ENCODE results near the gene AKAP5. TPM values are rescaled to one million over a fixed set of nuclear protein-coding genes. Genes with fewer than 3 reads are reported as not detected.
A peak's percentile ranks its signal among the peaks of the same experiment; 100 is the strongest.

The AKAP5 gene, protein sequence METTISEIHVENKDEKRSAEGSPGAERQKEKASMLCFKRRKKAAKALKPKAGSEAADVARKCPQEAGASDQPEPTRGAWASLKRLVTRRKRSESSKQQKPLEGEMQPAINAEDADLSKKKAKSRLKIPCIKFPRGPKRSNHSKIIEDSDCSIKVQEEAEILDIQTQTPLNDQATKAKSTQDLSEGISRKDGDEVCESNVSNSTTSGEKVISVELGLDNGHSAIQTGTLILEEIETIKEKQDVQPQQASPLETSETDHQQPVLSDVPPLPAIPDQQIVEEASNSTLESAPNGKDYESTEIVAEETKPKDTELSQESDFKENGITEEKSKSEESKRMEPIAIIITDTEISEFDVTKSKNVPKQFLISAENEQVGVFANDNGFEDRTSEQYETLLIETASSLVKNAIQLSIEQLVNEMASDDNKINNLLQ
- 1.9 TPM for polyA plus RNA-seq (2012; ENCODE audit: insufficient read depth, insufficient read length)

GRCh38 chr14:64465191-64465822, at the start of gene AKAP5:
Gene AKAP5, plus strand, starts transcription at chr14:64465499. Its CDS starts 2,896 bp downstream, at chr14:64468395.
- H3K4me3 ChIP-seq (ENCODE audit: low read length): peak within 1 kb of the TSS; percentile 61
- DNase-seq (ENCODE audit: low read depth, low spot score): peak; percentile 43

DNA sequence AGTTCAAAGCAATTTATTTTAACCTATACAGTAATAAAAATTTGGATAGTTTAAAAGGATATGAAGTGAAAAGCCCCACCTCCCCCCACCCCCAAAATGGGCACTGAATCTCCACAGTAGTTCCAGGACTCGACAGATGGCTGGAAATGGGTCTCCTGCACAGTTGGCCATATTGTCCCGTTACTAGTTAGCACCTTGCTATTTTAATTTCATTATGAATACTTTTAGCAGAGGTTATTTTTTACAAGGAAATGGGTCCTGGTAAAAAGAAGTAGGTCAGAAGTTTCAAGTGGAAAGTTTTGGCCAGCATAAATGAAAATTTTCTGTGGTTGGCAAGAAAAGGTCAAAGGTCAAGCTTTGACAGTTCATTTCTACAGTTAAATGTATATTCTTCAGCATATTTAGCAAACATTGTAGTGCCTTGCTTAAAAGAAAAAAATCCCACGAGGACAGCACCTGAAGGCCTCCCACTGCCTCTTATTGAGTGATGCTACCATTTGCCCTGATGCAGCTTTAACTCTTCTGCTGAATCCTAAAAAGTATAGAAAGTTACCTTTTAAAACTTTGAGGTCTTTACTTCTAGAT, 48.9 kb upstream of the AKAP5 start:
- no peak overlapping the region for H3K4me3 ChIP-seq (ENCODE audit: low read length)
- DNase-seq (ENCODE audit: low read depth, low spot score): no peak

GRCh38 chr14:64417055-64417770, 48.1 kb upstream of the AKAP5 start:
- no peak for DNase-seq (ENCODE audit: low read depth, low spot score)
- no peak overlapping the region for H3K4me3 ChIP-seq (ENCODE audit: low read length)

- no peak for DNase-seq (ENCODE audit: low read depth, low spot score)
- H3K4me3 ChIP-seq (ENCODE audit: low read length): no peak overlapping the region
Measured at GRCh38 chr14:64417771-64418125, 47.6 kb upstream of the AKAP5 start.

DNA sequence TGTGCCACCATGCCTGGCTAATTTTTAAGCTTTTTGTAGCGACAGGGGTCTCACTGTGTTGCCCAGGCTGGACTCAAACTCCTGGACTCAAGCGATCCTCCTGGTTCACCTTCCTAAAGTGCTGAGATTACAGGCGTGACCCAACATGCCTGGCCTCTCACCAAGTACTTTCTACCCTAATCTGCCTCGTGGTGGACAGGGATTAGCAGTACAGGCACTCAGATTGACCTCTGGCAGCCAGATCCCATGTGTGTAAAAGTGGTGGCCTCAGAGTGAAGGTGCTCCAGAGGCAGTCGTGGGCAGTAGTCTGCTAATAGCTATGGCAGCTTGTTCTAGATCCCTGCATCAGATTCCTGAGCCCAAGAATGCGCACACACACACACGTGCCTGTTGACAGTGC, 46.3 kb upstream of the AKAP5 start:
- no peak for DNase-seq (ENCODE audit: low read depth, low spot score)
- H3K4me3 ChIP-seq (ENCODE audit: low read length): no peak overlapping the region

DNA sequence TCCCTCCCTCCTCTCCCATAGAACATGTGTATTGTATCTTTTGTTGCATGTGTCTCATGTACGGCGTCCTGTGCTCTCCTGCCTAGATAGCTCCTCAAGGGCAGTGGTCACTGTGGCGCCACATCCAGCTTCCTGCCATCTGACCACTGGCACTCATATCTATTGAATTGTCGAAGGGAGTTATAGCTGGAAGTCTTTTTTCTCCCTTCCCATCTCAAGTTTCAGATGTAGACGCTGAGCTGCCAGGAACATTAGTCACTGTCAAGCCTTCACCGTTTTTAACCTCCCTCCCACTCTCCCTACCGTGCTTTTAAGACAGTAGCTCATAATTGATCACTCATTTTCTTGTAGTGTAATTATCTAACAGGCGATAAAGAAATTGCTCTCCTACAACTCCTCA, 44.1 kb upstream of the AKAP5 start:
- DNase-seq (ENCODE audit: low read depth, low spot score): no peak
- H3K4me3 ChIP-seq (ENCODE audit: low read length): no peak overlapping the region

DNA sequence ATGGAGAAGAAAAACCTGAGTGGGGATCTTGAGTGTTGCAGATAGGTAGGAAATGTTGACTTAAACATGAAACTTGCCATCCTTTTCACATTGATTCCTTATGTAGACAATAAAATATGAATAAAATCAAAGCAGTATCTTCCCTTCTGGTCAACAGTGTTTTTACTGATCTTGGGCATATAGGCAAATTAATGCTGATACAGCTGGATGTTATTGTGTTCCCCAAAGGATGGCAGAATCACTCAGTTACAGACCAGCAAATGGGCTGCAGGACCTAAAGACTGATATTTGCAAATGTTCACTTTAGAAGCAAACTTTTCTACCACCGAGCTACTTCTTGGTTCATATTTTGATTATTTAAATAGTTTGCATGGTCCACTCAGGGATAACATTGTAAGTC, 43.3 kb upstream of the AKAP5 start:
- no peak overlapping the region for H3K4me3 ChIP-seq (ENCODE audit: low read length)
- DNase-seq (ENCODE audit: low read depth, low spot score): no peak

GRCh38 chr14:64422756-64423155, 42.5 kb upstream of the AKAP5 start:
- no peak for DNase-seq (ENCODE audit: low read depth, low spot score)
- no peak overlapping the region for H3K4me3 ChIP-seq (ENCODE audit: low read length)

GRCh38 chr14:64423987-64424386, 41.3 kb upstream of the AKAP5 start:
- no peak overlapping the region for H3K4me3 ChIP-seq (ENCODE audit: low read length)
- DNase-seq (ENCODE audit: low read depth, low spot score): no peak

- DNase-seq (ENCODE audit: low read depth, low spot score): no peak
- H3K4me3 ChIP-seq (ENCODE audit: low read length): no peak overlapping the region
Measured at GRCh38 chr14:64434528-64434927, 30.8 kb upstream of the AKAP5 start.

GRCh38 chr14:64438181-64438841, 27.0 kb upstream of the AKAP5 start:
- DNase-seq (ENCODE audit: low read depth, low spot score): no peak
- no peak overlapping the region for H3K4me3 ChIP-seq (ENCODE audit: low read length)

GRCh38 chr14:64439141-64439540, 26.2 kb upstream of the AKAP5 start:
- no peak overlapping the region for H3K4me3 ChIP-seq (ENCODE audit: low read length)
- DNase-seq (ENCODE audit: low read depth, low spot score): no peak

DNA sequence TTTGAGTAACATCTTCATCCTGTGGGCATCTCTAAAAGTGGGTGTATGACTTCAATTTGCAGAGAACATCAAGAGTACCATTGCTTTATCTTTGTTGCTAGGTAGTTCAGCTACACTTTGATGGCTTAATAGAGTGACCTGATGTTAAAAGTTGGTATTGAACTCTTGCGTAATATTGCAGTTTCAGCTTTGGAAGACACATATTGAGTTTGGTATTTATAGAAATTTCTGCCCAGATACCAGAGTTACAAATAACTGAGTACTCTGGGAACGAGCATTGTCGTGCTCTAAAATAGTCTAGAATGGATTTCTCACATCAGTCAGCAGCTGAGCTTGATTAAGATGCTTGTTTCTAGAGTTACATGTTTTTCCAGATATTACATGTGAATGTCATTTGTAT, 24.8 kb upstream of the AKAP5 start:
- no peak for DNase-seq (ENCODE audit: low read depth, low spot score)
- H3K4me3 ChIP-seq (ENCODE audit: low read length): no peak overlapping the region

- no peak overlapping the region for H3K4me3 ChIP-seq (ENCODE audit: low read length)
- DNase-seq (ENCODE audit: low read depth, low spot score): no peak
Measured at GRCh38 chr14:64442300-64442988, 22.9 kb upstream of the AKAP5 start.

DNA sequence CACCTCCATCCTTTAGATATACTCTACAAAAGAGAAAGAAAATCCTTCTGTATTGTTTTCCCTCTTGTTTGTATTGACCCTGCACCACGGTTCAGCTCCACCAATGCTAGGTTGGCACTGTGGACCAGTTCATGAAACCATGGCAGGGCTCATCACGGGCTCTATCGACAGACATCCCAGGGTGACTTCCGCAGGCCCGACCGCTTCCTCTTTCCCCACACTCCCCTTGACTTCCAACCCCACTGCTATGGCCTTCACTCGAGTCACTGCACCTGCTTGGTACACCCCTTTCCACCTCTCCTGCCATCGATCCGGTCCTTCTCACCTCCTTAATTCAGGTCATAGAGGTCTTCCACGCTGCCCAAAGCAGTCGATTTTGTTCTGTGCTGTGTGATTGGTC, 21.2 kb upstream of the AKAP5 start:
- no peak for DNase-seq (ENCODE audit: low read depth, low spot score)
- H3K4me3 ChIP-seq (ENCODE audit: low read length): no peak overlapping the region

GRCh38 chr14:64444984-64445845, 20.1 kb upstream of the AKAP5 start:
- DNase-seq (ENCODE audit: low read depth, low spot score): no peak
- H3K4me3 ChIP-seq (ENCODE audit: low read length): no peak overlapping the region

DNA sequence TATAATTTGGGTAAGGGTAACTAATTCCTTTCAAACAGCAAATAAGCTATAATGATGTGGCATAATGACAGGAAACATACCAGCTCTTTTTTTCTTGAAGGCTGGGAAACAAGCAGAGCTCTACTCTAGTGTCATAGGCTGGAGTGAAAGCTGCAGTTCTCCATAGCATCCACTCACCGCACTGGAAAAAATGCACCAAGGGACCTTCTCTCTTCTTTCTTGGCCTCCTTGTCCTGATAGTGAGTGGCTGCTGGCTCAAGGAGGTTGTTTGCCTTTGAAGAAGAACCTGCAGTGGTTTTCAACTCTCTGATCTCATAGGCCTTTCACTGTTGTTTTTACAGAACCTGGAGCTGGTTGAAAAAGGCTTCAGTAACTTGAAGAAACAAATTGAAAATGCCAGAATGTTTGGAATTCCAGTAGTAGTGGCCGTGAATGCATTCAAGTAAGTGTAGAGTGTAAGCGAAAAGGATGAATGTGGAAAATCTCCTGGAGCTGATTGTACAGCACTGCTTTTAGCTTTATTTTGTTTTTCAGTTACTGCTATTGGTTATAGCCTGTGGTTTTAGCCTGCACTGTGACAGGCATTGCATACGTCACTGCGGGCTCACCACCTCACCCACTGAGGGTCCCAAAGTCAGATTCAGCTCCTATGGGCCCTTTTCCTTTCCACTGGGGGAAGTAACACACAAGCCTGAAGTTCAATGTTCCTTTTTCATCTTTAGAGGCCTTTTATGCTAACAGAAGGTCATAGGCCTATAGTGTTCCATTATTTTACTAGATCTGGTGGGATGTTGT, 17.2 kb upstream of the AKAP5 start:
- no peak for DNase-seq (ENCODE audit: low read depth, low spot score)
- H3K4me3 ChIP-seq (ENCODE audit: low read length): no peak overlapping the region

Data from Jurkat, Clone E6-1 (cell line).